Measurements from ENCODE around the gene ARL16. TPM values are rescaled to one million over a fixed set of nuclear protein-coding genes. Genes with fewer than 3 reads are reported as not detected.

The ARL16 gene
- polyA plus RNA-seq, 1 donor from 2014 or later = 156 TPM

- no peak overlapping the region for H3K9ac ChIP-seq (ENCODE audit: low read length)
- TF ChIP-seq, protein P1, sequence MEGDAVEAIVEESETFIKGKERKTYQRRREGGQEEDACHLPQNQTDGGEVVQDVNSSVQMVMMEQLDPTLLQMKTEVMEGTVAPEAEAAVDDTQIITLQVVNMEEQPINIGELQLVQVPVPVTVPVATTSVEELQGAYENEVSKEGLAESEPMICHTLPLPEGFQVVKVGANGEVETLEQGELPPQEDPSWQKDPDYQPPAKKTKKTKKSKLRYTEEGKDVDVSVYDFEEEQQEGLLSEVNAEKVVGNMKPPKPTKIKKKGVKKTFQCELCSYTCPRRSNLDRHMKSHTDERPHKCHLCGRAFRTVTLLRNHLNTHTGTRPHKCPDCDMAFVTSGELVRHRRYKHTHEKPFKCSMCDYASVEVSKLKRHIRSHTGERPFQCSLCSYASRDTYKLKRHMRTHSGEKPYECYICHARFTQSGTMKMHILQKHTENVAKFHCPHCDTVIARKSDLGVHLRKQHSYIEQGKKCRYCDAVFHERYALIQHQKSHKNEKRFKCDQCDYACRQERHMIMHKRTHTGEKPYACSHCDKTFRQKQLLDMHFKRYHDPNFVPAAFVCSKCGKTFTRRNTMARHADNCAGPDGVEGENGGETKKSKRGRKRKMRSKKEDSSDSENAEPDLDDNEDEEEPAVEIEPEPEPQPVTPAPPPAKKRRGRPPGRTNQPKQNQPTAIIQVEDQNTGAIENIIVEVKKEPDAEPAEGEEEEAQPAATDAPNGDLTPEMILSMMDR (IDR thresholded peaks at IDR 0.05; ENCODE audit: poor library complexity, severe bottlenecking) = no peak
- TF ChIP-seq EZH2 (IDR thresholded peaks at IDR 0.05; ENCODE audit: borderline replicate concordance, insufficient read depth, low read length, poor library complexity, severe bottlenecking) (no peak), TAF1 (IDR thresholded peaks at IDR 0.05; ENCODE audit: low read depth) (no peak)
Measured at GRCh38 chr17:81655378-81656117, 28.0 kb downstream of the ARL16 start.

DNA sequence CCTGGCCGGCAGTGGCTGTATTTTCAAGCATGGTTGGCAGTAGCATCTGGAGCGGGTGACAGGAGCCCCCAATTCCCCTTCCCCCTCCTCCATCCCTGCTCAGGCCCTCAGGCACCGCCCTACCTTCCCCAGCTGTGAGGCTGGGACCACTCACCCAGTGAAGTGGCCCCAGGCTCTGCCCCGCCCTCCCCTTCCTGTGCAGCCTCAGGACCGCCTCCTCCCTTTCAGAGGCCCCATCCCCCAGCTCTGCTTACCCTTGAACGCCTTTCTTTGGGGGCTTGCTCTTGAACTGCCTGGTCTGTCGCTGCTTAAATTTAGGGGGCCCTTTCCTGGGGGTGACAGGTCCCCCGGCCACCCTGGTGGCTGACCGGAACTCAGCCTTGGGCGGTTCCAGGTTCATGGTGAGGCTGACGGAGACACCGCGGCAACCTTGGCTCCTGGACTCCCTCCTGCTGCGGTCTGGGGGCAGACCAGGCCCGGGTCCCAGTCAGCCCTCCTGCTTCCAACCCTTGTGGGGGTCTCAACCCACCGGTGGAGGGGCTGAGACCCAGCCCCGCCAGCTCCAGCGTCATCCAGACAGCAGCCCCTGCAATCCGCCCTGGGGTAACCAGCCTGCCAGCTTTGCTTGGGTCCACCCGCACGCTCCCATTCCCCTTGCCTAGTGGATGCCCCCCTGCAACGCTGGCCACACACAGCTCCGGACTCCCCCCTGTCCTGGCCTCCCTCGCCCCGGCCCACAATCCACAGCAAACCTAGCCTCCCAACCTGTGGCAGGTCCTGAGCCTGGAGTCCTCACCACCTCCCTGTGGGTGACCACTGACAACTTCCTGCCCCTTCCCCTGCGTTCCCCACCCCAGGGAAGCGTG is 30.5 kb downstream of the ARL16 start:
- H3K9ac ChIP-seq (ENCODE audit: low read length) = no peak overlapping the region
- H4K20me1 ChIP-seq (ENCODE audit: insufficient read depth) = no peaks in the 10 kb centered on the region
- H3K36me3 ChIP-seq (ENCODE audit: insufficient read depth, low read length) = no peaks in the 10 kb centered on the region
- no peaks in the 10 kb centered on the region for H3F3A ChIP-seq (ENCODE audit: insufficient read depth, low read length, poor library complexity, severe bottlenecking)
- H3K9me2 ChIP-seq (ENCODE audit: insufficient read depth, low read length) = no peaks in the 10 kb centered on the region
- H2AFZ ChIP-seq (ENCODE audit: low read depth, low read length) = no peak overlapping the region
- peaks cover 7% of the 10 kb centered on the region for H3K9me3 ChIP-seq (ENCODE audit: low read length)
- H3K4me3 ChIP-seq (ENCODE audit: low read length) = no peak overlapping the region
- H3K27me3 ChIP-seq (ENCODE audit: insufficient read depth, low read depth, low read length) = peaks cover 9% of the 10 kb centered on the region
- H3K79me2 ChIP-seq (replicated peaks; ENCODE audit: insufficient read depth, low read length) = no peaks in the 10 kb centered on the region
- H3K4me2 ChIP-seq (ENCODE audit: low read length) = no peak overlapping the region
- TF ChIP-seq MXI1 (conservative IDR thresholded peaks at IDR 0.05; ENCODE audit: poor library complexity, severe bottlenecking) = no peak
- no peak for TF ChIP-seq EZH2 (IDR thresholded peaks at IDR 0.05; ENCODE audit: borderline replicate concordance, insufficient read depth, low read length, poor library complexity, severe bottlenecking)
- no peak for TF ChIP-seq TAF1 (IDR thresholded peaks at IDR 0.05; ENCODE audit: low read depth)
- no peak for TF ChIP-seq SMC3 (conservative IDR thresholded peaks at IDR 0.05; ENCODE audit: poor library complexity)
- no peak for TF ChIP-seq REST (IDR thresholded peaks at IDR 0.05; ENCODE audit: borderline replicate concordance)
- TF ChIP-seq, protein P1 (IDR thresholded peaks at IDR 0.05; ENCODE audit: poor library complexity, severe bottlenecking) = no peak
- TF ChIP-seq EP300 (conservative IDR thresholded peaks at IDR 0.05; ENCODE audit: poor library complexity, severe bottlenecking) = no peak
- TF ChIP-seq POLR2AphosphoS5 (IDR thresholded peaks at IDR 0.05) = no peak
- no peak overlapping the region for H3K27ac ChIP-seq (ENCODE audit: low read length)

More at GRCh38 chr17:81655378-81656117, 28.0 kb downstream of the ARL16 start:
- Histone ChIP-seq H2AFZ (ENCODE audit: low read depth, low read length) (no peak overlapping the region), H4K20me1 (ENCODE audit: insufficient read depth) (no peaks in the 10 kb centered on the region), H3K4me2 (ENCODE audit: low read length) (no peak overlapping the region), H3K27ac (ENCODE audit: low read length) (no peak overlapping the region), H3K27me3 (ENCODE audit: insufficient read depth, low read depth, low read length) (no peaks in the 10 kb centered on the region), H3K9me3 (ENCODE audit: low read length) (no peaks in the 10 kb centered on the region), H3F3A (ENCODE audit: insufficient read depth, low read length, poor library complexity, severe bottlenecking) (no peaks in the 10 kb centered on the region), H3K9me2 (ENCODE audit: insufficient read depth, low read length) (no peaks in the 10 kb centered on the region), H3K36me3 (ENCODE audit: insufficient read depth, low read length) (no peaks in the 10 kb centered on the region), H3K79me2 (replicated peaks; ENCODE audit: insufficient read depth, low read length) (no peaks in the 10 kb centered on the region), H3K4me3 (ENCODE audit: low read length) (no peak overlapping the region)

Data from neural cell (in vitro differentiated cells).